Measurements from ENCODE around the gene HSPG2.

DNA sequence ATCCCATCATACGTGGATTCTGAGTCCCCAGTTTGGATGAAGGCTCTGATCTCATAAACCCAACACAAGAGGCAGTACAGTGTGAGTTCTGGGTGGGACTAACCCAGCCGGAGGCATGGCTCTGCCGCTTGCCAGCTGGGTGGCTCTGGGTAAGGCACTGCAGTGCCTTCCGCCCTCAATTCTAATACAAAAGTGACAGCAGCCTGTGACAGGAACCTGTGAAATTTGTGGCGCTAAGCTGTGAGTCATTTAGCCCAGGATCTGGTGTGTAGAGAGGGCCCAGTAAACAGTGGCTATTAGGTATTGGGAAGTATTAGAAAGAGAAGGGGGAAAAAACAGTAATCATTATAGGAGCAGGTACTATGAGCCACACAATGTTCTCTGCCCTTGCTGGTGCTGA is 23.3 kb downstream of the HSPG2 start:
- TF ChIP-seq, protein P1, sequence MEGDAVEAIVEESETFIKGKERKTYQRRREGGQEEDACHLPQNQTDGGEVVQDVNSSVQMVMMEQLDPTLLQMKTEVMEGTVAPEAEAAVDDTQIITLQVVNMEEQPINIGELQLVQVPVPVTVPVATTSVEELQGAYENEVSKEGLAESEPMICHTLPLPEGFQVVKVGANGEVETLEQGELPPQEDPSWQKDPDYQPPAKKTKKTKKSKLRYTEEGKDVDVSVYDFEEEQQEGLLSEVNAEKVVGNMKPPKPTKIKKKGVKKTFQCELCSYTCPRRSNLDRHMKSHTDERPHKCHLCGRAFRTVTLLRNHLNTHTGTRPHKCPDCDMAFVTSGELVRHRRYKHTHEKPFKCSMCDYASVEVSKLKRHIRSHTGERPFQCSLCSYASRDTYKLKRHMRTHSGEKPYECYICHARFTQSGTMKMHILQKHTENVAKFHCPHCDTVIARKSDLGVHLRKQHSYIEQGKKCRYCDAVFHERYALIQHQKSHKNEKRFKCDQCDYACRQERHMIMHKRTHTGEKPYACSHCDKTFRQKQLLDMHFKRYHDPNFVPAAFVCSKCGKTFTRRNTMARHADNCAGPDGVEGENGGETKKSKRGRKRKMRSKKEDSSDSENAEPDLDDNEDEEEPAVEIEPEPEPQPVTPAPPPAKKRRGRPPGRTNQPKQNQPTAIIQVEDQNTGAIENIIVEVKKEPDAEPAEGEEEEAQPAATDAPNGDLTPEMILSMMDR (IDR thresholded peaks at IDR 0.05): no peak
- no peak for TF ChIP-seq POLR2A (IDR thresholded peaks at IDR 0.05)

Measured in ovary (tissue), 3 donors.